SK-N-SH (cell line): ENCODE results near the gene ATP6V1G2. TPM values are rescaled to one million over a fixed set of nuclear protein-coding genes. Genes with fewer than 3 reads are reported as not detected.

Experiments
- CTCF ChIA-PET: fragments of 300-600, 350-600 bp; formaldehyde crosslinking; extraction: SDS; loops from one replicate; lab custom pipeline; 2021; lab: Yijun Ruan, JAX
- POLR2A ChIA-PET: fragments of 350-600 bp; sonication (Branson Sonifier 250); formaldehyde crosslinking; extraction: SDS; loops from one replicate; lab custom pipeline; 2020; ENCODE audit warnings: antibody characterized with exemption, inconsistent platforms; lab: Yijun Ruan, JAX
- DNase-seq: peaks from one replicate; pipeline ENCODE4 v3.0.0; 2012
- H2AFZ ChIP-seq: fragments of 200-600 bp; sonication (generic); 2 replicates; pipeline ENCODE4 v1.8.1; 2016; ENCODE audit warnings: antibody characterized with exemption, mild to moderate bottlenecking, low read depth
- H3F3A ChIP-seq: fragments of 200-600 bp; sonication (generic); replicated peaks from 2 replicates; pipeline ENCODE3; 2016; ENCODE audit warnings: antibody characterized with exemption, mild to moderate bottlenecking; ENCODE audit not compliant: insufficient read depth
- H3K27ac ChIP-seq, 2 experiments: fragments of 200-500 bp in 1 of 2; fragments of 200-600 bp in 1 of 2; sonication (Bioruptor generic) in 1 of 2; sonication (generic), shearing (Covaris generic) in 1 of 2; 2 replicates each; pipeline versions ENCODE4 v1.5.1 to v1.6.1; 2014 to 2016; ENCODE audit warnings: low read depth in 2 of 2, inconsistent platforms in 1 of 2, low read length in 1 of 2, mild to moderate bottlenecking in 1 of 2, mixed read lengths in 1 of 2
- H3K27me3 ChIP-seq: fragments of 200-600 bp; sonication (generic), shearing (Covaris generic); 2 replicates; pipeline ENCODE4 v1.6.1; 2016; ENCODE audit warnings: mixed run types; ENCODE audit not compliant: insufficient read depth
- H3K36me3 ChIP-seq, 2 experiments: fragments of 200-500 bp in 1 of 2; fragments of 200-600 bp in 1 of 2; sonication (Bioruptor generic) in 1 of 2; sonication (generic) in 1 of 2; replicated peaks in 1 of 2; 2 replicates each; pipeline versions ENCODE3 to v1.5.1; 2014 to 2016; ENCODE audit warnings: low read length in 1 of 2, mild to moderate bottlenecking in 1 of 2; ENCODE audit not compliant: insufficient read depth in 2 of 2, control insufficient read depth in 1 of 2
- H3K4me1 ChIP-seq, 2 experiments: fragments of 200-500 bp in 1 of 2; fragments of 200-600 bp in 1 of 2; sonication (Bioruptor generic) in 1 of 2; sonication (generic), shearing (Covaris generic) in 1 of 2; 2 replicates each; pipeline versions ENCODE4 v1.5.1 to v1.6.1; 2014 to 2016; ENCODE audit warnings: low read depth in 1 of 2, low read length in 1 of 2, mixed run types in 1 of 2; ENCODE audit not compliant: insufficient read depth in 2 of 2, control insufficient read depth in 1 of 2
- H3K4me2 ChIP-seq: fragments of 200-600 bp; sonication (generic), shearing (Covaris generic); 2 replicates; pipeline ENCODE4 v1.6.1; 2017; ENCODE audit warnings: mixed run types
- H3K4me3 ChIP-seq, 2 experiments: fragments of 200-500 bp in 1 of 2; fragments of 200-600 bp in 1 of 2; sonication (Bioruptor generic) in 1 of 2; sonication (generic), shearing (Covaris generic) in 1 of 2; 2 replicates each; pipeline versions ENCODE4 v1.5.1 to v1.8.1; 2014 to 2016; ENCODE audit warnings: low read depth in 2 of 2, inconsistent platforms in 1 of 2, low read length in 1 of 2, mild to moderate bottlenecking in 1 of 2, mixed read lengths in 1 of 2, moderate library complexity in 1 of 2
- H3K79me2 ChIP-seq: fragments of 200-600 bp; sonication (generic); 2 replicates; pipeline ENCODE4 v1.8.1; 2017; ENCODE audit warnings: mild to moderate bottlenecking; ENCODE audit not compliant: insufficient read depth
- H3K9ac ChIP-seq: fragments of 200-600 bp; sonication (generic); 2 replicates; pipeline ENCODE4 v1.6.1; 2017; ENCODE audit warnings: mixed run types
- H3K9me2 ChIP-seq: fragments of 200-600 bp; sonication (generic); 2 replicates; pipeline ENCODE4 v1.6.1; 2017; ENCODE audit warnings: mixed run types
- H3K9me3 ChIP-seq: fragments of 200-600 bp; sonication (generic); 2 replicates; pipeline ENCODE4 v1.6.1; 2017; ENCODE audit warnings: mixed run types, mild to moderate bottlenecking, moderate library complexity
- H4K20me1 ChIP-seq: fragments of 200-600 bp; sonication (generic); 2 replicates; pipeline ENCODE4 v1.6.1; 2017; ENCODE audit warnings: mild to moderate bottlenecking, mixed run types; ENCODE audit not compliant: insufficient read depth
- EZH2phosphoT487 ChIP-seq: fragments of 200-600 bp; sonication (generic); IDR thresholded peaks from 2 replicates; pipeline ENCODE4 v1.6.1; 2017; ENCODE audit warnings: low read depth, mixed run types, mild to moderate bottlenecking, antibody characterized with exemption, moderate library complexity, borderline replicate concordance
- FOSL2 ChIP-seq: IDR thresholded peaks from 2 replicates; pipeline ENCODE4 v1.4.0; 2012; ENCODE audit warnings: low read depth, mild to moderate bottlenecking, moderate library complexity, borderline replicate concordance
- FOXJ3 ChIP-seq: sonication (generic); formaldehyde crosslinking; IDR thresholded peaks from 2 replicates; pipeline ENCODE4 v1.5.1; 2020; ENCODE audit warnings: mild to moderate bottlenecking, missing genetic modification reagents
- GABPA ChIP-seq: IDR thresholded peaks from 2 replicates; pipeline ENCODE4 v1.4.0; 2012; ENCODE audit warnings: low read depth, mild to moderate bottlenecking
- GATA2 ChIP-seq: sonication (generic); formaldehyde crosslinking; IDR thresholded peaks from 2 replicates; pipeline ENCODE4 v1.5.0; 2020; ENCODE audit warnings: mild to moderate bottlenecking, missing genetic modification reagents
- IRF3 ChIP-seq: fragments of 150-350 bp; IDR thresholded peaks from 2 replicates; pipeline ENCODE4 v1.6.1; 2016; ENCODE audit warnings: mild to moderate bottlenecking, low read depth, low read length
- JUND ChIP-seq: IDR thresholded peaks from 2 replicates; pipeline ENCODE4 v1.4.0; 2012
- MAX ChIP-seq: IDR thresholded peaks from 2 replicates; pipeline ENCODE4 v1.4.0; 2012; ENCODE audit warnings: low read depth
- MEF2A ChIP-seq: IDR thresholded peaks from 2 replicates; pipeline ENCODE4 v1.4.0; 2012; ENCODE audit warnings: low read depth, borderline replicate concordance
- NFIC ChIP-seq: IDR thresholded peaks from 2 replicates; pipeline ENCODE4 v1.4.0; 2012; ENCODE audit warnings: borderline replicate concordance
- POLR2AphosphoS5 ChIP-seq: IDR thresholded peaks from 2 replicates; pipeline ENCODE4 v1.6.1; 2012; ENCODE audit warnings: low read depth, low read length
- RFX5 ChIP-seq: IDR thresholded peaks from 2 replicates; pipeline ENCODE4 v1.6.1; 2012; ENCODE audit warnings: mild to moderate bottlenecking, improper control_type of control experiment, low read length
- RXRA ChIP-seq: IDR thresholded peaks from 2 replicates; pipeline ENCODE4 v1.4.0; 2012; ENCODE audit warnings: low read depth, mild to moderate bottlenecking, borderline replicate concordance
- SMC3 ChIP-seq: IDR thresholded peaks from 2 replicates; pipeline ENCODE4 v1.6.1; 2012; ENCODE audit warnings: low read depth, low read length, improper control_type of control experiment
- TCF12 ChIP-seq: IDR thresholded peaks from 2 replicates; pipeline ENCODE4 v1.4.0; 2012
- TEAD4 ChIP-seq: IDR thresholded peaks from 2 replicates; pipeline ENCODE4 v1.4.0; 2012; ENCODE audit warnings: mild to moderate bottlenecking, borderline replicate concordance; ENCODE audit not compliant: insufficient read depth
- USF2 ChIP-seq: fragments of 150-350 bp; IDR thresholded peaks from 2 replicates; pipeline ENCODE4 v1.6.1; 2017; ENCODE audit warnings: antibody characterized with exemption, low read length, low read depth, borderline replicate concordance
- YY1 ChIP-seq: IDR thresholded peaks from 2 replicates; pipeline ENCODE4 v1.4.0; 2012; ENCODE audit warnings: low read depth, mild to moderate bottlenecking
- ZBTB33 ChIP-seq: IDR thresholded peaks from 2 replicates; pipeline ENCODE4 v1.4.0; 2012; ENCODE audit warnings: low read depth, borderline replicate concordance
- whole genome bisulfite sequencing: methylation state at CpG from one replicate; pipeline ENCODE4 v1.1.6; 2017; ENCODE audit warnings: low lambda C conversion rate; 5-methylcytosine and 5-hydroxymethylcytosine counted together
- polyA plus RNA-seq, 3 experiments: library from polyadenylated mRNA; depleted of rRNA; stranded (reverse); fragments of >200 nt; gene quantifications; 2 replicates each; pipeline ENCODE4 v1.2.3, GENCODE V29; 2012
- TF ChIP-seq, protein P1 (sequence below): IDR thresholded peaks from 2 replicates; pipeline ENCODE4; 2012

ATP6V1G2 gene
- polyA plus RNA-seq, 1 of the 3 experiments (the other 2 are of a cell fraction) = 13.6 TPM

DNA sequence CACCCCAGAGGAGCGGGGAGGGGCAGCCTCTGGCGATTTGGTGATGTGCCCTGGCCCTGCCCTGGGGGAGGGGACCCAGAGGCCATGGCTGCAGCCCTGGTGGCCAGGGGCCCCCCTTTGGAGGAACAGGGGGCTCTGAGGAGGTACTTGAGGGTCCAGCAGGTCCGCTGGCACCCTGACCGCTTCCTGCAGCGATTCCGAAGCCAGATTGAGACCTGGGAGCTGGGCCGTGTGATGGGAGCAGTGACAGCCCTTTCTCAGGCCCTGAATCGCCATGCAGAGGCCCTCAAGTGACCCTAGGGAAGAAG, 11.9 kb upstream of the ATP6V1G2 start:
- H3K27me3 ChIP-seq = no peaks in the 10 kb centered on the region
- peaks cover 26 to 31% of the 10 kb centered on the region in 2 experiments for H3K36me3 ChIP-seq
- no peak for TF ChIP-seq USF2
- TF ChIP-seq TCF12 = no peak
- TF ChIP-seq GABPA = no peak
- TF ChIP-seq YY1 = no peak
- TF ChIP-seq TEAD4 = no peak
- no peak for TF ChIP-seq ZBTB33
- TF ChIP-seq MAX = no peak
- TF ChIP-seq MEF2A = no peak
- no peak for TF ChIP-seq GATA2 (CRISPR knock-in tag)
- TF ChIP-seq NFIC = no peak
- no peak for TF ChIP-seq RXRA
- TF ChIP-seq POLR2AphosphoS5 = no peak
- TF ChIP-seq SMC3 = no peak
- TF ChIP-seq, protein P1, sequence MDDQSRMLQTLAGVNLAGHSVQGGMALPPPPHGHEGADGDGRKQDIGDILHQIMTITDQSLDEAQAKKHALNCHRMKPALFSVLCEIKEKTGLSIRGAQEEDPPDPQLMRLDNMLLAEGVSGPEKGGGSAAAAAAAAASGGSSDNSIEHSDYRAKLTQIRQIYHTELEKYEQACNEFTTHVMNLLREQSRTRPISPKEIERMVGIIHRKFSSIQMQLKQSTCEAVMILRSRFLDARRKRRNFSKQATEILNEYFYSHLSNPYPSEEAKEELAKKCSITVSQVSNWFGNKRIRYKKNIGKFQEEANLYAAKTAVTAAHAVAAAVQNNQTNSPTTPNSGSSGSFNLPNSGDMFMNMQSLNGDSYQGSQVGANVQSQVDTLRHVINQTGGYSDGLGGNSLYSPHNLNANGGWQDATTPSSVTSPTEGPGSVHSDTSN = no peak
- no peak for TF ChIP-seq RFX5
- no peak for TF ChIP-seq FOSL2
- no peak for TF ChIP-seq JUND
- no peak for TF ChIP-seq IRF3
- TF ChIP-seq FOXJ3 (CRISPR knock-in tag) = no peak
- TF ChIP-seq EZH2phosphoT487 = no peak
- TF ChIP-seq, all 33 proteins: peak for 0
- no peak overlapping the region for H3K9ac ChIP-seq
- H3K4me1 ChIP-seq = peaks cover 0 to 20% of the 10 kb centered on the region in 2 experiments; a peak in 3 of 4 replicates
- no peak overlapping the region for H3K4me2 ChIP-seq
- H3K27ac ChIP-seq = no peak overlapping the region
- peaks cover 23% of the 10 kb centered on the region; the same call in 1 of the 2 replicates for H3K79me2 ChIP-seq
- H3K9me3 ChIP-seq = no peaks in the 10 kb centered on the region
- H3K9me2 ChIP-seq = no peaks in the 10 kb centered on the region
- POLR2A ChIA-PET = no interaction called here
- CTCF ChIA-PET = interaction anchor here (1.0 to 5.7 kb wide), 4 partner anchors 10 to 40 kb away, joined by 3 to 29 read pairs (median 4); partner anchors contain the start of genes ATP6V1G2 and LTB
- no peak overlapping the region for H2AFZ ChIP-seq
- H4K20me1 ChIP-seq = no peaks in the 10 kb centered on the region
- 96% methylated on average over 3 of the region's 8 CpGs for WGBS
- no peak for DNase-seq
- peaks cover 27% of the 10 kb centered on the region for H3F3A ChIP-seq
- H3K4me3 ChIP-seq = no peak overlapping the region
